D341Med (cell line): Measurements from ENCODE around the gene EMX1.

Experiments
- DNase-seq: peaks from one replicate; pipeline ENCODE4 v3.0.0; 2012; ENCODE audit warnings: low spot score

Gene EMX1

DNA sequence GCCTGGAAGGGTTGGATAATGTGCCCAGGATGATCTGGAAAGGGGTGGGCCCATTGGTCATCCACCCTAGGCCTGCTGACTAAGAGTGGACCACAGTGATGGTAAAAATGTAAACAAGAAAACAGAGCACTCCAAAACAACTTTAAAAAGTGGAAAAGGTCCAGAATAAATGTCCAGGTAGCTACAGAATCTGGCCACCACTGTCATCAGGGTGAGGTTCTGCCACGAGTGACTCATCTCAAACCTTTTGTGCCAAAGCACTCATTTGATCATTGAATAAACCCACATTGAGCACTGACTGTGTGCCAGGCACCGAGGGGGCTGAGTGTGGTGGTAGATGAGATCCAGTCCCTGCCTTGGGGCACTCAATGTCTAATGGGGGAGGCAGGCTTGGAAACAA lies 64.9 kb downstream of the EMX1 start:
- no peak for DNase-seq

DNA sequence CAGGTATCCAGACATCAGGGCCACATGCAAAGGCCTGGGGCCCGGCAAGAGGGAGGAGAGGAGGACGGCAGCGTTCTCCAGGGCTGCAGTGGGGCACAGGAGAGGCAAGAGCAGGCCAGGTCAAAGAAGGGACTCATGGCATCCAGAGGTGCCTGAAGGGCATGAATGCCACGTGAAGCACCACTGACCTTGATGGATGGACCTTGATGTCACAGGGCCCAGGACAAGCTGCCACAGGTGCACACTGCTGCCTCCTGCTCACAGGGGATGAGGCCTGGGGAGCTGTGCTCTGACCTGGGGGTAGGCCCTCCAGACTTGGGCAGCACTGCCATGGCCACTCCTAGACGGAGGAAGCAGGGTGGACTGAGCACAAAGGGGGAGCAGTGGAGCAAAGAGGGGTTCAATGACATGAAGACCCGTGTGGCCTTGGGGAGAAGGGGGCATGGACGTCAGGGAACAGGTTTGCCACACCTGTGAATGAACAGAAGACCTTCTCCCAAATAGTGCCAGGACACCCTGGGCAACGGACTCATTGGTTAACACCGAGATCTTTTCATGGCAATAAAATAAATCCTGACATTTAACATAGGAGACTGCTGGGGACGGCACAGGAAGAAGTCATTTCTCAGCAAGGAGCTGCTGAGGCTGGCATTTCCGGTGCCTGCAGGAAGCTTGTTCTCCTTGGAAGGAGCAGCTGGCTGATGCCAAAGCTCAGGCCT lies 65.6 kb downstream of the EMX1 start:
- DNase-seq = no peak

DNA sequence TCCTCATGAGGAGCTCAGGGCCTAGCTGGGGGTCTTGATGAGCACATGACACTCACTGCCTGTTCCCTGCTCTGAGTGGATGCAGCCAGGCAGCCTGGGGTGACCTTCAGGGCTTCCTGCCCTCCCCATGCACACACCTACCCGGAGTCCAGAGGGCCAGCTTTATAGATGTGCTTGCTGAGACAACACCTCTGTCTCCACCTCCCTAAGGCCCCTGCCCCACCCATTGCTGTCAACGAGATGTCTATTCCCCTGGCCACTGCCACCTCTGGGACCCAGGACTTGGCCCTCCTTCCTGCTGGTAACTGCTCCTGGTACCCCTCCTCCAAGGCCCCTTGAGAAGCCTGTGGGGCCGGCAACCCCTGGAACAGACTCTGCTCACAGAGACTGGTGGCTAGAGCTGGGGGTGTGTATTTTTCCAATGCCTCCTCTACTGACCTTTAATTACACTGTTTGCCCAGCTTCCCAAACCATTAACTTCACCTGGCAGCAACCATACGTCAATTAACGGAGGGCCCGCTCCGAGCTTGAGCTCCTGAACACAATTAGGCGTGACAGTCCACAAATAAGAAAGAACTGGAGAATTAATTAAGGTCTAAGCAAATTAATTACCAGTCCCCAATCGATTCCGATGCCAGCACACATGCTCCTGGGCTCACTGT lies 66.3 kb downstream of the EMX1 start:
- no peak for DNase-seq

DNA sequence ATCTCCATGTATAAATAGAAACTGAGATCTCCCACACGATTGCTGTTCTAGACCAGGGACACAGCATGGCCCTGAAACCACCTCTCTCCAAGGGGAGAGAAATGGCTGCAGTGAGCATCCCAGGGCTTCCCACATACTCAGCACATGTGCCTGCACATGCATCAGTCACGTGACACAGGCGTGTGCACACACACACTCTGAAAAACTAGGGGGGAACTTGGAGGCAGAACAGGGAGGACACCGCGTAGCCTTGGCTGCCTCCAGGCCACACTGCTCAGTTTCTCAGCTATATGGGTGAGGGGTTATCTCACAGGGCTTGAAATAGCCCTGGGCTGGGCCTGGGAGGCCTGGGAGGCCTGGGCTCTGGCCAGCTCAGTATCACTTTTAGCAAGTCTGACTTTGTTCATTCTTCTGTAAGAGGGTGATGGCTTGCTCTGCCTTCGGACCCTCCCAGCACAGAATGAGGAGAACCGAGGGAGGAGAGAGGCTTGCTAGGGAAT lies 66.9 kb downstream of the EMX1 start:
- DNase-seq = no peak
